Activated T-cell treated with anti-CD3 and anti-CD28 coated beads for 1 hour (primary cell): ENCODE data around the gene OR14I1.

ENCODE experiments used
- DNase-seq: peaks from one replicate; pipeline ENCODE4 v3.0.0-alpha.2; 2020; ENCODE audit warnings: low read depth

The OR14I1 gene

GRCh38 chr1:248702714-248703113, at the start of gene OR14I1:
Gene OR14I1, minus strand, starts transcription at chr1:248702766.
- DNase-seq, result no peak

- no peak for DNase-seq
Measured at GRCh38 chr1:248751635-248752034, 49.1 kb upstream of the OR14I1 start.

- DNase-seq, result no peak
Measured at GRCh38 chr1:248751142-248751541, 48.6 kb upstream of the OR14I1 start.

- no peak for DNase-seq
Measured at GRCh38 chr1:248750496-248750895, 47.9 kb upstream of the OR14I1 start.

- DNase-seq, result no peak
Measured at GRCh38 chr1:248748211-248748610, 45.6 kb upstream of the OR14I1 start.

DNA sequence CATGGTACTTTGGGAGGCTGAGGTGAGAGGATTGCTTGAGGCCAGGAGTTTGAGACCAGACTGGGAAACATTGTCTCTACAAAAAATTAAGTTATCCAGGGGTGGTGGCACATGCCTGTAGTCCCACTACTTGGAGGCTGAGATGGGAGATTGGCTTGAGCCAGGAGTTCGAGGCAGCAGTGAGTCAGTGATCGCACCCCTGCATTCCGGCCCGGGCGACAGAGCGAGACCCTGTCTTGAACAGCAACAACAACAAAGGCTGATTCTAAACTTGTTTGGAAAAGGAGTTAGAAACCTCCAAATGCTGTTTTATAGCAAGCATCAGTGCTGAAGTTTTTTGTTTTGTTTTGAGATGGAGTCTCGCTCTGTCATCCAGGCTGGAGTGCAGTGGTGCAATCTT, 38.3 kb upstream of the OR14I1 start:
- no peak for DNase-seq

DNA sequence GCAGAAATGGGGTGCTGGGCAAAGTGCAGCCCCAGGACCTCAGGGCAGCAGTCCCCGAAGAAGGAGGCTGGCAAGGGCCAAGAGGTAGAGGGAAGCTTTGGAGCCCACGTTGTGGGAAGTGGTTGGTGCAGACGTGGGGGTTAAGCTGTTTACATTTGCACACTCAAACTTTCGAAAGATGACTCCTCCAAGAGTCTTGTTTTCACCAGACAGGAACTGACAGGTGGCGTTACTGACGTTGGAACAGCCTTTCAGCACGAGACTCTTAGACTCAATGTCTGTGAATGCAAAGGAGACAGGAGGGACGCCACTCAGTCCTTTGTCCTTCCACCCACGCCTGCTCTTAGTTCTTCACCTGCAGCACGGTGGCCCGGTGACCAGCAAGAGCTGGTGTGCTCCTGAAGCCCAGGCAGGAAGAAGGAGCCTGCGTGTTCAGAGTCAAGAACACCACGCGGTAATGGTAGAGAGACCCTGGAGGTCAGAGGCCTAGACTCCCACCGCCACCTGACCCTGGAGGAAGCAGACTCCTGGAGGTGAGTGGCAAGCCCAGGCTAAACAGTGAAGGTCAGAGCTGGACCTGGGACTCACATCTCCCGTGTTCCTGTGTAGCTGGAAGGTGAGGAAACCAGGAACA, 37.1 kb upstream of the OR14I1 start:
- DNase-seq, result no peak

DNA sequence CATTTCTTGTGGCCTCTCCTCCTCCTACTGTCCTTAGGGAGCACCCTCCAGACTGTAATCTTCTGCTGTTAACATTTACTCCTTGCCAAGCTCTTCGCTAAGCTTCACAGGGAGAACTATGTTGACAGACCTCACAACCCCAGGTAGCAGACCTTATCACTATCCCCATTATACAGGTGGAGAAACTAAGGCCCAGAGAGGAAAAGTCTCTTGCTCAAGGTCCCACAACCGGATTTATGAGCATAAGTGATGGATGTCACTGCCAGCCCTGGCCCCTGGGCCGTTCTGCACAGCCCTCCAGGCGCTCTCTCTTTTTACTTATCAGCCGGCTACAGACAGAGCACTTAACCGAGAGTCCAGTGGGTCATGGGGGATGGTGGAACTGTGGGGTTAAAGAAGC, 34.9 kb upstream of the OR14I1 start:
- DNase-seq, result no peak

GRCh38 chr1:248736977-248737376, 34.4 kb upstream of the OR14I1 start:
- no peak for DNase-seq

GRCh38 chr1:248733566-248733965, 31.0 kb upstream of the OR14I1 start:
- DNase-seq, result no peak

DNA sequence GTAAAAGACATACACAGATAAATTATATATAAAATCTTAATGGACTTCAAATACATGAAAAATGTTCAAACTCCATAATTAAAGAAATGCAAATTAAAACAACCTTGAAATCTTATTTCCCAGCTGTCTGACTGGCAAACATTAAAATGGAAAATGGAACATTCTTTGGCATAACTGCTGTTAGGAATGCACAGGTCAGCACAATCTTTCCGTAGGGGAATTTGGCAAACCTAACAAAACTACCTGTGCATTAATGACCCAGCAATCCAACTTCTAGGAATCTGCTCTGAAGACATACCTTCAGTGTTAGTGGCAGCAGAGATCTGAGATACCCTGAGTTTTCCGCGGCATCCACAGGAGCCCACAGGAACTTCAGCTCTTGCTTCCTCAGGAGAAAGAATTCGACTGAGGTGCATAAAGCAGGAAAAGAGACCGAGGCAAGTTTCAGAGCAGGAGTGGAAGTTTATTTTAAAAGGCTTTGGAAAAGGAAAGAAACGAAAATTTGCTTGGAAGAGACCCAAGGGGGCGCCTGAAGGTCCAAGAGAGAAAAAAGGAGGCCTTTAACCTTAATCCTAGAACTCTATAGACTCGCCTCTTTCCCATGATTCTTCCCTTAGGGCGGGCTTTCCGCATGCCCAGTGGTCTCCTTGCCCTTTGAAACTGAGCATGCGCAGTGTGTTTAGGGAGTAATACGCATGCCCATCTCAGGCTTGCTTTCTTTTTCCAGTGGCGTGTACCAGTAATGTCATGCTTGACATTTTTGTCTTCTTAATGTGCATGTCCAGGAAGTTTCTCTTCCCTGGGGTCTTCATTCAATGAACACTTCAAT, 28.2 kb upstream of the OR14I1 start:
- DNase-seq, result no peak

- no peak for DNase-seq
Measured at GRCh38 chr1:248714248-248714647, 11.7 kb upstream of the OR14I1 start.

- DNase-seq, result no peak
Measured at GRCh38 chr1:248710305-248710900, 7.8 kb upstream of the OR14I1 start.

GRCh38 chr1:248704606-248705005, 2.0 kb upstream of the OR14I1 start:
- no peak for DNase-seq

GRCh38 chr1:248703674-248704073, 1.1 kb upstream of the OR14I1 start:
- no peak for DNase-seq

DNA sequence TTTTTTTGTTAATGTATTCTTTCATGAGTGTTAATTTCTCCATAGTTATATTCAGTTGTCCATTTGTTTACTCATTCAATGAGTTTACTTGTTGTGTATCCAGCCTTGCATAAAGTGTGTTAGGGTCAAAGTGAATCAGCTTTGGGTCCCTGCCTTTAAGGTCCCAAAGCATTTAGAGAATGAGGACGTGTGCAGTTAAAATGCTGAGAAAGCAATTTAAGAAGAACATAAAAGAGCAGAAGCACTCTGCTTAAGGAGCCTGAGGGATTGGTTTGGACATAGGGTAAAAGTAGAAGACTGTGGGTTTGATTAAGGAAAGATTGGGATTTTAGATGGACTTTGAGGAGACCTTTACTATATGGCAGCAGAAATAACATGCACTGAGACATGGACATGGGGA, 3.5 kb downstream of the OR14I1 start:
- no peak for DNase-seq

- DNase-seq, result no peak
Measured at GRCh38 chr1:248697907-248698306, 4.7 kb downstream of the OR14I1 start.

DNA sequence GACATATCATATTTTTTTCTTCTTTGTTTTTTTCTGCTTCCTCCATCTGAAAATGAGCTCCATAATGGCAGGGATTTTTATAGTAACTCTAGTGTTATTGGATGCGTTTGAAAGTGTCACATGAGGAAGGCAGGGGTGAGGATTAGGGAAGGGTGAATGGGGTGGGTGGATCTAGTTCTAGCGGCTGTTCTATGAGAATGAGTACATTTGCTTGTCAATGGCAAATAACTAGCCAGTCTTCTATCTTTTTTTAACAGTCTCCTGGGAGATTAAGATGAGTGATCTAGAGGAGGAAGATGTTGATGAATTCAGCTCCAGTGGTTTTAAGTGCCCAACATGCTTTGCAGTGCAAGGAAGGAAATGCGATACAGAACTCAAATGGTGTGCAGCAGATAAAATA, 5.8 kb downstream of the OR14I1 start:
- DNase-seq, result no peak

DNA sequence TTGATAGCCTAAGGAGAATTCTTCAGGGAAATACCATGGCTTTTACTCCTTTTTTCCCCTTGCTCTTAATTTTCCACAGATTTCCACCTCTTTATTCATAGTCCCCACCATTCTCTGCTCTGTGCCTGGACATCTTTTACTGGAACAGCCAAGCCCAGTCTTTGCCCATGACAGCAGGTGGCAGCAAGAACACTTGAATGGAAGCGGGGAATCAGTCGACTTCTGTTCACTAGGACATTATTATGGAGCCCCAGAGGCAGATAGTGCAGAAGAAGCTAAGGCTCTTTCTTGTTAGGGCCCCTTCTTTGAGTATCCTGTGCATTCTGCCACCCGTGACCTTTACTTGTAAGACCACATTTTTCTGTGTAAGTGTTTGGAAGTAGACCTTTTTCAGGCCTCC, 6.3 kb downstream of the OR14I1 start:
- no peak for DNase-seq

DNA sequence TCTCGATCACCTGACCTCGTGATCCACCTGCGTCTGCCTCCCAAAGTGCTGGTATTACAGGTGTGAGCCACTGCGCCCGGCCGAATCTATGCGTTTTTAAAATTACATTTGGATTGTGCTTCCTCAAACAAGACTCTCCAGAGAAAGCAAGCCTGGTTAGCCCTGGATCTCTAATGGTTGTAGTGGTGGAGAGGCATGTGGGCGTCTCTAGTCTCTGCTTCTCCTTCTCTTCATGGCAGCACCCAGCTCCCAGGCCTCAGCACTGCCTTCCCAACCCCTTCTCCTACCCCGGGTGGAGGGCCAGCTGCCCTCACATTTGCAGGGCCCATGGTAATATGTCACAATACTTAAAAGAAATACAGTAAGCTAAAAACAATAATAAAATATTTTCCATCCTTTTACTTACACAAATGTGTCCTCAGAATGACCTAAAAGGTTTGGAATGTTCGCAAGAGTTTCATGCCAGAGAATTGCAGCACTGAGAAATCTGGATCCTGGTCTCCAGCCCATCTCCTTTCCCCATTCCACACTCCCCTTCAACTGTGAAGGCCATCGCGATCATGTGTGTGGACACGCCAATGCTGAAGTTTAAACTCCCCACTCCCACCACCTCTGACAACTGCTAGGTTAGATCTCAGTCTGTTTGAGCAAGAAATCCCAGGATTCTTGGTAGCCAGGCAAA, 7.0 kb downstream of the OR14I1 start:
- DNase-seq, result no peak

- DNase-seq, result no peak
Measured at GRCh38 chr1:248691567-248692155, 10.9 kb downstream of the OR14I1 start.

- DNase-seq, result no peak
Measured at GRCh38 chr1:248688527-248689298, 13.9 kb downstream of the OR14I1 start.
